GM18517 (cell line): ENCODE results near the gene TMEM222.

ENCODE experiments used
- ATAC-seq: cut with Tn5 transposase; IDR thresholded peaks from one replicate; pipeline ENCODE4 v1.9.1; 2021; ENCODE audit warnings: mild to moderate bottlenecking, moderate library complexity; ENCODE audit not compliant: unreplicated experiment

TMEM222 gene

GRCh38 chr1:27358038-27358927, 36.3 kb downstream of the TMEM222 start:
- no peak for ATAC-seq

GRCh38 chr1:27358928-27359313, 37.0 kb downstream of the TMEM222 start:
- ATAC-seq, result no peak

- ATAC-seq, result no peak
Measured at GRCh38 chr1:27359822-27360158, 37.8 kb downstream of the TMEM222 start.

GRCh38 chr1:27360159-27361043, 38.4 kb downstream of the TMEM222 start:
- ATAC-seq, result no peak

- no peak for ATAC-seq
Measured at GRCh38 chr1:27361044-27361402, 39.1 kb downstream of the TMEM222 start.

- ATAC-seq, result no peak
Measured at GRCh38 chr1:27361553-27361952, 39.6 kb downstream of the TMEM222 start.

GRCh38 chr1:27363766-27364695, 42.1 kb downstream of the TMEM222 start:
- no peak for ATAC-seq

- no peak for ATAC-seq
Measured at GRCh38 chr1:27364696-27365371, 42.9 kb downstream of the TMEM222 start.

GRCh38 chr1:27365372-27366112, 43.6 kb downstream of the TMEM222 start:
- no peak for ATAC-seq

- no peak for ATAC-seq
Measured at GRCh38 chr1:27366113-27366410, 44.1 kb downstream of the TMEM222 start.

- ATAC-seq, result no peak
Measured at GRCh38 chr1:27366411-27367159, 44.6 kb downstream of the TMEM222 start, which contains the start of gene MAP3K6. MAP3K6 (minus strand) TSS chr1:27366961; CDS start chr1:27366597, 364 bp downstream.

GRCh38 chr1:27367160-27367650, 45.2 kb downstream of the TMEM222 start:
- ATAC-seq, result no peak

- ATAC-seq, result no peak
Measured at GRCh38 chr1:27368869-27369582, 47.1 kb downstream of the TMEM222 start.

GRCh38 chr1:27372022-27372807, 50.3 kb downstream of the TMEM222 start:
- ATAC-seq, result no peak

- ATAC-seq, result no peak
Measured at GRCh38 chr1:27372808-27373690, 51.1 kb downstream of the TMEM222 start.

GRCh38 chr1:27374362-27375086, 52.6 kb downstream of the TMEM222 start, which contains the start of gene FCN3:
FCN3 (minus strand) TSS chr1:27374824; CDS start chr1:27374818, 6 bp downstream.
- ATAC-seq, result no peak
